ENCODE results near the gene NFILZ.

Gene NFILZ

DNA sequence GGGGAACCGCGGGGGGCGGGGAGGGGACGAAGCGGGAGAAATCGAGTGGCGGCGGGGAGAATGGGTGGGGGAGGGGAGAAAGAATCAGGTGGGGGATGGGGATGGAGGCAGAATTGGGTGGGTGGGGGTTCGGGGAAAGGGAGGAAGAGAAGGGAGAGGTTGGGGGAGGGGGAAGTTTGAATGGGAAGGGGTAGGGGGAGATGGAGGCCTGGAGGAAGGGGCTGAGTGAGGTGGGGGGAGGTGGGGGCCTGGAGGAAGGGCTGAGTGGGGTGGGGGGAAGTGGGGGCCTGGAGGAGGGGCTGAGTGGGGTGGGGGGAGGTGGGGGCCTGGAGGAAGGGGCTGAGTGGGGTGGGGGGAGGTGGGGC is 19.5 kb upstream of the NFILZ start:
- no peak for DNase-seq (ENCODE audit: extremely low spot score)
- ChIA-PET POLR2A (no interaction called here), CTCF (no interaction called here)
- TF ChIP-seq CTBP1 (IDR thresholded peaks at IDR 0.05; ENCODE audit: borderline replicate concordance) (no peak), LEF1 (IDR thresholded peaks at IDR 0.05; ENCODE audit: borderline replicate concordance) (no peak), FOXM1 (IDR thresholded peaks at IDR 0.05; ENCODE audit: borderline replicate concordance) (no peak), ELF4 (IDR thresholded peaks at IDR 0.05) (no peak), TARDBP (IDR thresholded peaks at IDR 0.05) (no peak)
- TF ChIP-seq, protein P1, sequence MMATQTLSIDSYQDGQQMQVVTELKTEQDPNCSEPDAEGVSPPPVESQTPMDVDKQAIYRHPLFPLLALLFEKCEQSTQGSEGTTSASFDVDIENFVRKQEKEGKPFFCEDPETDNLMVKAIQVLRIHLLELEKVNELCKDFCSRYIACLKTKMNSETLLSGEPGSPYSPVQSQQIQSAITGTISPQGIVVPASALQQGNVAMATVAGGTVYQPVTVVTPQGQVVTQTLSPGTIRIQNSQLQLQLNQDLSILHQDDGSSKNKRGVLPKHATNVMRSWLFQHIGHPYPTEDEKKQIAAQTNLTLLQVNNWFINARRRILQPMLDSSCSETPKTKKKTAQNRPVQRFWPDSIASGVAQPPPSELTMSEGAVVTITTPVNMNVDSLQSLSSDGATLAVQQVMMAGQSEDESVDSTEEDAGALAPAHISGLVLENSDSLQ (IDR thresholded peaks at IDR 0.05): no peak

DNA sequence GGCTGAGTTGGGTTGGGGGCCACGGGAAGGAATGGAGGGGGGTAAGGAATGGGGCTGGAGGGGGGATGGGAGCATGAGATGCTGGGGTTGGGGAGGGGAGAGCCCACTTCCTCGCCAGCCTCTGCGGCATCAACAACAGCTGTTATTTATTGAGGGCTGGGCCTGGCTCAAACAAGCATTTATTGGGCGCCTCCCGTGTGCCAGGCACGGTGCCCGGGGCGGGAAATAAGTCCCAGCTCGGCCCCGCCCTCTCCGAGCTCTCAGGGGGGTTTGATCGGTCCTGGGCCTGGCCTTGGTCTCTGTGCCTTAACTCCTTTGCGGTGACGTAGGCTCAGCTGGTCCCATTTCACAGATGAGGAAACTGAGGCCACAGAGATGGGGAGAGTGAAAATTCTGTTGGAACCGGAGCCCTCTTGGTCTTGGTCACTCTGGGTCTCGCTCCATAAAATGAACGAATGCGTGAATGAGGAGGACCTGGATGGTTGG is 19.0 kb upstream of the NFILZ start:
- DNase-seq (ENCODE audit: extremely low spot score): no peak
- POLR2A ChIA-PET: no interaction called here
- TF ChIP-seq TARDBP (IDR thresholded peaks at IDR 0.05) (no peak), SP1 (IDR thresholded peaks at IDR 0.05) (no peak)
- CTCF ChIA-PET: no interaction called here

DNA sequence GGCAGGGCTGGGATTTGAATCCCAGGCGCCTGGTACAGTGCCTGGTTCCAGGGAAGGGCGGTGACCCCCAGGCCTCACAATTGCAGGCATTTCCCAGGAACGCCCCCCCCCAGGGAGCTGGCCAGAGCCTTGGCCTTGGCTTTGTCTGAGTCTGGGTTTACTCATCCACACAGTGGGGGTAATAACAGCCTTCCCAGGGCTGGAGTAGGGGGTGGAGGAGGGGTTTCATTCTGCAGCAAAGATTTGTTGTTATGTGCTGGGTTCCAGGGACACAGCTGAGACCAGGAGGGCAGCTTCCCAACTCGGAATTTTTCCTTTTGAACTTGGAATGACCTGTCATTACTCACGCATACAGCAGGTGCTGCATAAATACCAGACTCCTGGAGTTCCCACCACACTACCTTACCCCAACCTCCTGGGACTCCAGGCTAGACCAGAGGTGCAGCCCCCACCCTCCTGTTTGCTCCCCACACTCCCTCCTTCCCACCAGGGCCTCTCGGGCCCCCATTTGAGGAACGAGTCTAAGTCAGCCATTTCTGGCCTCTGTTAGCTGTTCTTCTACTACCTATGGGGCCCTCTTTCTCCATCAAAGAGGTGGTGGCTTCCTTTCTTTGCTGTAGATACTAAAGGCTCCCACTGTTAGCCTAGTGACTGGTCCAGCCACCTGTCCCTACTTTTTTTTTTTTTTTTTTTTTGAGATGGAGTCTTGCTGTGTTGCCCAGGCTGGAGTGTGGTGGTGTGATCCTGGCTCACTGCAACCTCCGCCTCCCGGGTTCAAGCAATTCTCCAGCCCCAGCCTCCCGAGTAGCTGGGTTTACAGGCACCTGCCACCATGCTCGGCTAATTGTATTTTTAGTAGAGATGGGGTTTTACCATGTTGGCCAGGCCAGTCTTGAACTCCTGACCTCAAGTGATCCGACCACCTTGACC is 18.3 kb upstream of the NFILZ start:
- POLR2A ChIA-PET: no interaction called here
- CTCF ChIA-PET: no interaction called here
- DNase-seq (ENCODE audit: extremely low spot score): no peak
- no peak for TF ChIP-seq SP1 (IDR thresholded peaks at IDR 0.05)
- no peak for TF ChIP-seq NFRKB (IDR thresholded peaks at IDR 0.05)
- no peak for TF ChIP-seq ARNT (IDR thresholded peaks at IDR 0.05)
- TF ChIP-seq ELF4 (IDR thresholded peaks at IDR 0.05): no peak
- TF ChIP-seq FOXA1 (IDR thresholded peaks at IDR 0.05): no peak
- peak; percentile 32; the same call in 1 of the 2 replicates for TF ChIP-seq ZNF384 (IDR thresholded peaks at IDR 0.05)
- TF ChIP-seq LEF1 (IDR thresholded peaks at IDR 0.05; ENCODE audit: borderline replicate concordance): no peak
- no peak for TF ChIP-seq SUZ12 (IDR thresholded peaks at IDR 0.05)
- TF ChIP-seq, protein P1 (IDR thresholded peaks at IDR 0.05): no peak

DNA sequence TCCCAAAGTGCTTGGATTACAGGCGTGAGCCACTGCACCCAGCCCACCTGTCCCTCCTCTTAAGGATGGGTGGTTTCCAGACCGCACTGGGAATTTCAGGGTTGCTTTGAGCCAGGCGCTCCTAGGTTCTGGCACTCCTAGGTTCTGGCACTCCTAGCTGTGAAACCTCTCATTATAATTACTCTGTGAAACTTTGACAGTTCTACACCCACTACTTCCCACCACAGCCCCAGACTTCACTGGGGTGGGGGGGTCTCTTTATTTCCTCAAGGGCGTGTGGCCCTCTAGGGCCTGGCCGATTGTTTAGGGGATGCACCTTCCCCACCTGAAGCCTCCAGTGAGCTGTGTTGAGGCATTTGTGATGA is 17.6 kb upstream of the NFILZ start:
- CTCF ChIA-PET: no interaction called here
- POLR2A ChIA-PET: no interaction called here
- no peak for TF ChIP-seq TARDBP (IDR thresholded peaks at IDR 0.05)
- TF ChIP-seq SUZ12 (IDR thresholded peaks at IDR 0.05): no peak
- TF ChIP-seq CTBP1 (IDR thresholded peaks at IDR 0.05; ENCODE audit: borderline replicate concordance): no peak
- no peak for TF ChIP-seq FOXA1 (IDR thresholded peaks at IDR 0.05)
- no peak for TF ChIP-seq LEF1 (IDR thresholded peaks at IDR 0.05; ENCODE audit: borderline replicate concordance)
- no peak for TF ChIP-seq ARNT (IDR thresholded peaks at IDR 0.05)
- no peak for DNase-seq (ENCODE audit: extremely low spot score)

DNA sequence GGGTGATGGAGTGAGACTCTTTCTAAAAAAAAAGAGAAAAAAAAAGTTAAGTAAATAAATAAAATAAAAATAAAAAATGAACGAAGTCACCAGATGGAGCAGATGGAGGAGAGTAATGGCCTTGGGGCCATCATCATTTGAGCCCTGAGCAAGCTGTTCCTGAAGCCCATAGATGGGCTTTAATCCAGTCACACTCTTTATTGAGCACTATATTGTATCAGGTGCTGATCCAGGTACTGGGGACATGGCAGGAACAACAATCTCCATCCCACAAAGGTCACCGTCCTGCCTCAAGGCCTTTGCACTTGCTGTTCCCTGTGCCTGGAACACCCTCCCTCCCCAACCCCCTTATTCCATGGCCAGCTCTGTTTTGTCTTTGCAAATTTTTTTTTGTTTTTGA is 16.0 kb upstream of the NFILZ start:
- no peak for DNase-seq (ENCODE audit: extremely low spot score)
- ChIA-PET CTCF (no interaction called here), POLR2A (no interaction called here)
- TF ChIP-seq BHLHE40 (IDR thresholded peaks at IDR 0.05; ENCODE audit: borderline replicate concordance) (no peak), CTBP1 (IDR thresholded peaks at IDR 0.05; ENCODE audit: borderline replicate concordance) (no peak), ELF4 (IDR thresholded peaks at IDR 0.05) (no peak), LEF1 (IDR thresholded peaks at IDR 0.05; ENCODE audit: borderline replicate concordance) (no peak), NFRKB (IDR thresholded peaks at IDR 0.05) (no peak)

DNA sequence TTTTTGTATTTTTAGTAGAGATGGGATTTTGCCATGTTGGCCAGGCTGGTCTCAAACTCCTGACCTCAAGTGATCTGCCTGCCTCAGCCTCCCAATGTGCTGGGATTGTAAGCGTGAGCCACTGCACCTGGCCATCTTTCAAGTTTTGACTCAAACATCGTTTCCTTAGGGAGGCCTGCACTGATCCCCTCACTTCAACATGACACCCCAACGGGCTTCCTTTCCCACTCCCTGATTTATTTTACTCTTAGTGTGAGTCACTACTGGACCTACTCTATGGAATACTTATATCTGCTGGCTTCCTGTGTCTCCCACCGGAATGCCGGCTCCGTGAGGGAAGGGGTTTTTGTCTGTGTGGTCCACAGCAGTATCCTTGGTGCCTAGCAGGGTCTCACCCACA is 15.4 kb upstream of the NFILZ start:
- ChIA-PET POLR2A (no interaction called here), CTCF (interaction anchor here (0.8 kb wide), 2 partner anchors 18 to 21 kb away, joined by 3 to 4 read pairs; no protein-coding TSS in a partner anchor)
- TF ChIP-seq ELF4 (IDR thresholded peaks at IDR 0.05): no peak
- TF ChIP-seq FOXM1 (IDR thresholded peaks at IDR 0.05; ENCODE audit: borderline replicate concordance): no peak
- TF ChIP-seq SUZ12 (IDR thresholded peaks at IDR 0.05): no peak
- no peak for TF ChIP-seq TARDBP (IDR thresholded peaks at IDR 0.05)
- TF ChIP-seq, protein P1 (IDR thresholded peaks at IDR 0.05): no peak
- no peak for TF ChIP-seq FOXA1 (IDR thresholded peaks at IDR 0.05)
- no peak for TF ChIP-seq CTBP1 (IDR thresholded peaks at IDR 0.05; ENCODE audit: borderline replicate concordance)
- TF ChIP-seq BHLHE40 (IDR thresholded peaks at IDR 0.05; ENCODE audit: borderline replicate concordance): no peak
- no peak for TF ChIP-seq L3MBTL2 (conservative IDR thresholded peaks at IDR 0.05)
- no peak for TF ChIP-seq NFRKB (IDR thresholded peaks at IDR 0.05)
- no peak for TF ChIP-seq ZNF384 (IDR thresholded peaks at IDR 0.05)
- no peak for TF ChIP-seq HDGF (IDR thresholded peaks at IDR 0.05; ENCODE audit: borderline replicate concordance)

More for the DNA sequence above, 15.4 kb upstream of the NFILZ start:
- no peak for DNase-seq (ENCODE audit: extremely low spot score)
